H1 (cell line): Measurements from ENCODE around the gene GALK1.
A peak's percentile ranks its signal among the peaks of the same experiment; 100 is the strongest.

Experiments used
- CHD1 ChIP-seq: IDR thresholded peaks from 2 replicates; pipeline ENCODE4 v1.6.1; 2012; ENCODE audit warnings: low read depth, low read length, improper control_type of control experiment
- EZH2 ChIP-seq: fragments of 200-600 bp; sonication (generic); IDR thresholded peaks from 2 replicates; pipeline ENCODE4 v1.7.1; 2012; ENCODE audit warnings: low read depth, mild to moderate bottlenecking, moderate library complexity, low read length, inconsistent platforms; ENCODE audit not compliant: severe bottlenecking
- FOSL1 ChIP-seq: IDR thresholded peaks from 2 replicates; pipeline ENCODE4 v1.6.1; 2011; ENCODE audit warnings: mild to moderate bottlenecking, low read depth, low read length, moderate library complexity; ENCODE audit not compliant: insufficient read depth
- JUND ChIP-seq: IDR thresholded peaks from 2 replicates; pipeline ENCODE4 v1.6.1; 2011; ENCODE audit warnings: mild to moderate bottlenecking, improper control_type of control experiment, low read length
- PHF8 ChIP-seq: fragments of 200-600 bp; sonication (generic); conservative IDR thresholded peaks from 2 replicates; pipeline ENCODE4 v1.7.1; 2012; ENCODE audit warnings: low read depth, mild to moderate bottlenecking, inconsistent platforms, low read length, moderate library complexity
- POU5F1 ChIP-seq: IDR thresholded peaks from 2 replicates; pipeline ENCODE4 v1.6.1; 2011; ENCODE audit warnings: low read depth, mild to moderate bottlenecking, low read length, moderate library complexity
- SUZ12 ChIP-seq: fragments of 200-600 bp; sonication (generic); IDR thresholded peaks from 2 replicates; pipeline ENCODE4 v1.6.1; 2012; ENCODE audit warnings: mild to moderate bottlenecking, inconsistent platforms, low read length, moderate library complexity, mixed read lengths
- TF ChIP-seq, protein P1 (sequence below): IDR thresholded peaks from 2 replicates; pipeline ENCODE4 v1.6.1; 2011; ENCODE audit warnings: low read length, improper control_type of control experiment
- TF ChIP-seq, protein P2 (sequence below), 3 experiments: IDR thresholded peaks; 1 replicate in 2 of 3; 2 replicates in 1 of 3; pipeline versions ENCODE4 v1.5.1 to v1.6.1; 2011; ENCODE audit warnings: low read length in 3 of 3, mild to moderate bottlenecking in 3 of 3, inconsistent platforms in 2 of 3, low read depth in 1 of 3, moderate library complexity in 1 of 3; ENCODE audit not compliant: insufficient read depth in 1 of 3; ENCODE audit errors: control extremely low read depth in 1 of 3

DNA sequence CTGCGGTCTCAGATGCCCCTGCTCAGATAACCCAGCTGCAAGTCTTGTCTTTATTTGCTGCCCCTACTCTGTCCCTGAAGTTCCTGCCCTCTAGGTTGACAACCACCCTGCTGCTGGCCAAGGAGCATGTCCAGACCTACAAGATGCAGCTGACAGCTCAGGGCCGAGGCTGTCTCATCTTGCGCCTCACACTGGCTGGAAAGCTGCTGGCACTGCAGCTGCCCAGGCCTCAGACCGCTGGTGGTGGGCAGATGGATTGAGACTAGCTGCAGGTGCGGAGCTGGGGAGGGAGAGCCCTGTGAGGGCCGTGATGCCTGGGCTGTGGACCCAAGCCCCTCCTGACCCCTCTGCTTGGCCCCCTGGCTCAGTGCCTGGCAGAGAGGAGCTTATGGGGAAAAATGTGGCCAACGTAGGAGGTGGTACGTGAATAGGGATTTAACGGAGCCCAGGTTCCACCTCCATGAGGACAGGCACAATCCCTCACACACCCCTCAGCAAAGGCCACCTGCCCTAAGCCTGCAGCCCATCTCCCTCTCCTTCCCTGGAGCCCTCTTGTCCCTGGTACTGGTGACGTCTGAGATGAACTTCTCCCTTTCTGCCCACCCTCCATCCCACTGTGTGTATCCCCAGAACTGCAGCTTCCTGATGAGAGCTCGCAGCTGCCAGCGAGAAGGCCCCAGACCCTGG is 8.3 kb upstream of the GALK1 start:
- no peak for TF ChIP-seq PHF8
- no peak for TF ChIP-seq JUND
- no peak for TF ChIP-seq POU5F1
- TF ChIP-seq FOSL1 = no peak
- no peak for TF ChIP-seq CHD1
- TF ChIP-seq, protein P1, sequence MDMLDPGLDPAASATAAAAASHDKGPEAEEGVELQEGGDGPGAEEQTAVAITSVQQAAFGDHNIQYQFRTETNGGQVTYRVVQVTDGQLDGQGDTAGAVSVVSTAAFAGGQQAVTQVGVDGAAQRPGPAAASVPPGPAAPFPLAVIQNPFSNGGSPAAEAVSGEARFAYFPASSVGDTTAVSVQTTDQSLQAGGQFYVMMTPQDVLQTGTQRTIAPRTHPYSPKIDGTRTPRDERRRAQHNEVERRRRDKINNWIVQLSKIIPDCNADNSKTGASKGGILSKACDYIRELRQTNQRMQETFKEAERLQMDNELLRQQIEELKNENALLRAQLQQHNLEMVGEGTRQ = no peak
- no peak for TF ChIP-seq EZH2
- no peak for TF ChIP-seq SUZ12
- TF ChIP-seq, protein P2, sequence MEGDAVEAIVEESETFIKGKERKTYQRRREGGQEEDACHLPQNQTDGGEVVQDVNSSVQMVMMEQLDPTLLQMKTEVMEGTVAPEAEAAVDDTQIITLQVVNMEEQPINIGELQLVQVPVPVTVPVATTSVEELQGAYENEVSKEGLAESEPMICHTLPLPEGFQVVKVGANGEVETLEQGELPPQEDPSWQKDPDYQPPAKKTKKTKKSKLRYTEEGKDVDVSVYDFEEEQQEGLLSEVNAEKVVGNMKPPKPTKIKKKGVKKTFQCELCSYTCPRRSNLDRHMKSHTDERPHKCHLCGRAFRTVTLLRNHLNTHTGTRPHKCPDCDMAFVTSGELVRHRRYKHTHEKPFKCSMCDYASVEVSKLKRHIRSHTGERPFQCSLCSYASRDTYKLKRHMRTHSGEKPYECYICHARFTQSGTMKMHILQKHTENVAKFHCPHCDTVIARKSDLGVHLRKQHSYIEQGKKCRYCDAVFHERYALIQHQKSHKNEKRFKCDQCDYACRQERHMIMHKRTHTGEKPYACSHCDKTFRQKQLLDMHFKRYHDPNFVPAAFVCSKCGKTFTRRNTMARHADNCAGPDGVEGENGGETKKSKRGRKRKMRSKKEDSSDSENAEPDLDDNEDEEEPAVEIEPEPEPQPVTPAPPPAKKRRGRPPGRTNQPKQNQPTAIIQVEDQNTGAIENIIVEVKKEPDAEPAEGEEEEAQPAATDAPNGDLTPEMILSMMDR (IDR thresholded peaks at IDR 0.05; ENCODE audit: control extremely low read depth in 1 of 3, insufficient read depth in 1 of 3, low read depth in 1 of 3, low read length in 3 of 3) = peak in 2 of 3 experiments; percentile 16 to 23; a peak in 2 of 4 replicates
